ENCODE data around the gene IL21.
"Not testable (repeated sequence)": the region's sequence is repeated elsewhere in the genome, so short reads cannot be mapped to it uniquely, and the experiment has no call there.

The IL21 gene

DNA sequence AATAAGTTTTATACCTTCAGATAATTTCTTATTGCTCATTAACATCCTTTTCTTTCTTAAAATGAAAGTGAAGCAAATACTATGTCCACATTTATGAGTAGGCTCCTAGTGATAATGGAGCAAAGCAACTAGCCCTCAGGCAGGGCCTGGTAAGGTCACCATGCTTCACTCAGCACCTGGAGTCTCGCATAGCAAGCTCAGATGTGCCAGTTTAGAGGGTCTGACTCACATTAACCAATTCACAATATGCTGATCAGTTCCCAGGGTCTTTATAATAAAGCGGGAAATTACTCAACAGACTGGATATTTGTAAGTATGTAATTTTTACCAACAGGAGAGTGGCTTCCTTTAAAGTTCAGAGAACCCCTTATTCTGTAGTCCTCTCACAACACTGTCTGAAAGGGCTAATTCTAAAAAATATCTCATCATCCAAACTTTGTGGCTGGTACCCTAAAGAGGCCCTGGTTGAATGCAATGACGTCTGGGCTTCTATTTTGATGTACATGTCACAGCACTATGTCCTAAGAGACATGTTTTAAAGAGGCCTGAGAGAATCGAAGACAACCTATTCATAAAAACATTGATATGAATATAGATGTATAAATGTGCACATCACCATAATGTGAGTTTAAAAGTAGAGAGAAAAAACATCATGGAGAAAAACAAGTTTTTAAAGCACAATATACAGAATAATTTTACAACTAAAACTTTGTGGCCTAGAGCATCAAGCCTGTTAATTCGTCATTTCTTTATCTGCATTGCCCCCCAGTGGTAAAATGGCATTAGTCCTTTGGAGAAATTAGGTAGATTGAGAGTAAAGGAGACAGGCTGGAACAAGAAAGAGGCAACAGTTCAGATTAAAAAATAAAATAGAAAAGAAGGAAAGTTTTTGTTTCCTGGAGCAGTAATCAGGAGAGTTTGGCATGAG lies 44.3 kb downstream of the IL21 start:
- no peak for DNase-seq

- not testable (repeated sequence) for DNase-seq
Measured at GRCh38 chr4:122574347-122574746, 46.5 kb downstream of the IL21 start.

DNA sequence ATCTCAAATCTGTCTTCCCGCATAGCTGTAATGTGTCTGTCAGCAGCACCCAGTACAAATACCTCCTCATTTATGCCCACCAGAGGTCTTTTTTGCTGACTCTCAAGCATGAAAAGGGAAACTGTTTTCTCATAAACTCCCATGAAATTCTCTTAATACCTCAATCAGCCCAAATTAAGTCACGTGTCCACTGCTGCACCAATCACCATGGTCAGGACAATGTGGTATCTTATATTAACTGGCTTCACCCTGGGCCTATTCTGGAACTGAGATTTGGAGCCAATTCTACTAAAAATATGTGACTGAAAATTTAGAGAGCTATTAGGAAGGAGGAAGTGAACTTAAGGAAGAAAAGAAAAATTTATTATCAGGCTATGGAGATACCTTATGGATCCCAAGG lies 58.4 kb downstream of the IL21 start:
- no peak for DNase-seq

Measured in DMS79 treated with DMSO at 0.1 percent for 48 hours (cell line).